Fibroblast of skin of back (primary cell): ENCODE measurements around the gene PRSS1.

Source experiments
- DNase-seq: peaks from one replicate; pipeline ENCODE4 v3.0.0-alpha.2; 2013

The PRSS1 gene

DNA sequence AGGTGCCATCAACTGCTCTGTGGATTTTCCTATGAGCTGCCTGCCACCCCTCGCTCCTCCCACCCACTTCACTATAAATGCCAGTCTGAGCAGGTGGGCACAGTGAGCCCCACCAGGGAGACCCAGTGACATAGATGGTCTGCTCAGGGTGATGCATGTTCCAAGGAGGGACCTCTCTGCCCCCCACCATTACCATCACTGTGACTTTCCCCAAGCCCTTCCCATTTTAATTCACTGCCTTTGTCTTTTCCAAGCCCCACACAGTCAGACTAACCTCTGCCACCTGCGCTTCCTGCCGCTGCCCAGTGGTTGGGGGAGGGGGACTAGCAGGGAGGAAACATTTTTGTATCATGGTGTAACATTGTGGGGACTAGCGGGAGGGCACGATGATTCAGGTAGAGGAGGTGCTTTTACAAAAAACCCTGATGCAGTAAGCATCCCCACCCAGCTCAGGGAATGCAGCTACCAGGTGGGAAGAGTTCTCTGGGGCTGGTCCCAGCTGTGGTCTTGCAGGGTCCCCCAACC, 46.1 kb downstream of the PRSS1 start:
- no peak for DNase-seq

DNA sequence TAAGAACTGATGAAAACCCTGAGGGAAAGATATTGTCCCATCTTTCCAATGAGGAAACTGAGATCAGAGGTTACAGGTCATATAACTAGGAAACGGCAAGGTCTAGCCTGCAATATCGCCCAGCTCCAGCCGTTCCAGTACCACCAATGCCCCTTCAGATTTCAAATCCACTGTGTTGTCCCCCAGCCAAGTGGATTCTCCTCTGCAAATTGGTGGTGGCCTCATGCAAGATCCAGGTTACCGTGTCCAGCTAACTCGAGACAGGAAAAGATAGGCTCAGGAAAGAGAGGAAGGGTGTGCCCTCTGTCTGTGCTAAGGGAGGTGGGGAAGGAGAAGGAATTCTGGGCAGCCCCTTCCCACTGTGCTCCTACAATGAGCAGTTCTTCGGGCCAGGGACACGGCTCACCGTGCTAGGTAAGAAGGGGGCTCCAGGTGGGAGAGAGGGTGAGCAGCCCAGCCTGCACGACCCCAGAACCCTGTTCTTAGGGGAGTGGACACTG, 46.8 kb downstream of the PRSS1 start:
- DNase-seq: no peak

DNA sequence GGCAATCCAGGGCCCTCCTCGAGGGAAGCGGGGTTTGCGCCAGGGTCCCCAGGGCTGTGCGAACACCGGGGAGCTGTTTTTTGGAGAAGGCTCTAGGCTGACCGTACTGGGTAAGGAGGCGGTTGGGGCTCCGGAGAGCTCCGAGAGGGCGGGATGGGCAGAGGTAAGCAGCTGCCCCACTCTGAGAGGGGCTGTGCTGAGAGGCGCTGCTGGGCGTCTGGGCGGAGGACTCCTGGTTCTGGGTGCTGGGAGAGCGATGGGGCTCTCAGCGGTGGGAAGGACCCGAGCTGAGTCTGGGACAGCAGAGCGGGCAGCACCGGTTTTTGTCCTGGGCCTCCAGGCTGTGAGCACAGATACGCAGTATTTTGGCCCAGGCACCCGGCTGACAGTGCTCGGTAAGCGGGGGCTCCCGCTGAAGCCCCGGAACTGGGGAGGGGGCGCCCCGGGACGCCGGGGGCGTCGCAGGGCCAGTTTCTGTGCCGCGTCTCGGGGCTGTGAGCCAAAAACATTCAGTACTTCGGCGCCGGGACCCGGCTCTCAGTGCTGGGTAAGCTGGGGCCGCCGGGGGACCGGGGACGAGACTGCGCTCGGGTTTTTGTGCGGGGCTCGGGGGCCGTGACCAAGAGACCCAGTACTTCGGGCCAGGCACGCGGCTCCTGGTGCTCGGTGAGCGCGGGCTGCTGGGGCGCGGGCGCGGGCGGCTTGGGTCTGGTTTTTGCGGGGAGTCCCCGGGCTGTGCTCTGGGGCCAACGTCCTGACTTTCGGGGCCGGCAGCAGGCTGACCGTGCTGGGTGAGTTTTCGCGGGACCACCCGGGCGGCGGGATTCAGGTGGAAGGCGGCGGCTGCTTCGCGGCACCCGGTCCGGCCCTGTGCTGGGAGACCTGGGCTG, 47.5 kb downstream of the PRSS1 start:
- DNase-seq: no peak

DNA sequence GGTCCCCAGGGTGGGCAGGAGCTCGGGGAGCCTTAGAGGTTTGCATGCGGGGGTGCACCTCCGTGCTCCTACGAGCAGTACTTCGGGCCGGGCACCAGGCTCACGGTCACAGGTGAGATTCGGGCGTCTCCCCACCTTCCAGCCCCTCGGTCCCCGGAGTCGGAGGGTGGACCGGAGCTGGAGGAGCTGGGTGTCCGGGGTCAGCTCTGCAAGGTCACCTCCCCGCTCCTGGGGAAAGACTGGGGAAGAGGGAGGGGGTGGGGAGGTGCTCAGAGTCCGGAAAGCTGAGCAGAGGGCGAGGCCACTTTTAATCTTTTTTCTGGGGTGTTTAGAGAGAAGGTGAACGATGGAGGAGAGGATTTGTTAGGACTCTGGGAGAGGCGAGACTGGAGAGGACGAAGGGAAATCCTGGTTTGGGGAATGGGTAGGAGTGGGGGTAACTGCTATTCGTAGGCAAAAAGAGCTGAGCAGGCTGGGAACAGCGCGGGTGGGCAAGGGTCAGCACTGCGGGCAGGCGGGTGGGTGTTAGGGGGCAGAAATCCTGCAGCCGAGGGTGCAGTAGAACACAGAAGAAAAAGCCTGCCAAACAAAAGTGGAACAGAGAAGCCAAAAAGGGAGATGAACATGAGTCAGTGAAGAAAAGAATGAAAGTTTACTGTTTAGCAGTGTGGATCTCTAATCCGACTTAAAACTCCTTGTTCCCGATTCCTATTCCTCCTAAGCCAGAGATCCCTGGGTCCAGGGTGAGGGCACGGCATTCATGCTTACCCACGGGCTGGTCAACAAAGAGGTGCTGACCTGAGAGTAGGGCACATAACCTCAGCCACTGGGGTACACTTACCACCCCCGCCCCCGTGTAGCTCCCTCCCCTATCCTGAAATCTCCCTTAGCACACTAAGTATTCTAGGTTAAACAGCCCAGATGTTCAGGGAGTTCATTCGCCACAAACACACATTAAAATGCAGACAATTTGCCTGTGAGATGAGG, 48.4 kb downstream of the PRSS1 start:
- DNase-seq: no peak

DNA sequence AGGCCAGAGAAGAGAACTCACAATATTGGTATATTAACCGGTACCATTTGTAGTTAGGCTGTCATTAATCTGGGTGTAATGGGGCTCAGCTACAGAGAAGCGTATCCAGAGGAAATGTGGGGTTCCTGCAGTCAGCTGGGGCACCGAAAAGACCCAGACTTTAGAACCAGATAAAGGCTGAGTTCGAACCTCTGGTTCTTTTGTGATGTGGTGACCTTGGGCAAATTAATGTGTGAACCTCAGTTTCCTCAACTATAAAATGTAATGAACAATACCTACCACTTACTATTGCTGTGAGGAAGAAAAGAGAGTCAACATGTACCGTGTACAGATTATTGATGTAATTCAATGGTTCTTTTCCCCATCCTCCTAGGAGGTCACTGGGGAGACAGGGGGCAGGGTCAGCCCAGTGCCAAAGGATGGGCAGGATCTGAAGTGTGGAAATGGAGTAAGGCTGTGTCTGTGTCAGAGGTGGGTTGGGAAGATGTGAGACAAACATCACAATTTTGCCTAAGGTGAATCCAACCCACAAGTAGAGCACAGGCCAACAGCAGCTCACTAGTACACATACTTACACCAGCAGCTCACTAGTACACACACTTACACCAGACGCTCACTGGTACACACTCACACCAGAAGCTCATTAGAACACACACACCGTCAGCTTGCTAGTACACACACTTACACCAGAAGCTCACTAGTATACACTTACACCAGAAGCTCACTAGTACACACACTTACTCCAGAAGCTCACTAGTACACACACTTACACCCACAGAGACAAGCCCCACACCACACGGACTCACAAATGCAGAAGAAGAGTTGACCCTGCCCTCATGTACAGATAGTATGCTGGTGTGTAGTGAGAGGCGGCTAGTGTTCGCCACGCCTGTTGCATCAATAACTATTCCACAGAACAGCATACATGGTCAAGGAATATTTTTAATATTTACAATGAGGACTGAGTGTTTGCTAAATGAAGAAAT, 49.5 kb downstream of the PRSS1 start:
- no peak for DNase-seq

DNA sequence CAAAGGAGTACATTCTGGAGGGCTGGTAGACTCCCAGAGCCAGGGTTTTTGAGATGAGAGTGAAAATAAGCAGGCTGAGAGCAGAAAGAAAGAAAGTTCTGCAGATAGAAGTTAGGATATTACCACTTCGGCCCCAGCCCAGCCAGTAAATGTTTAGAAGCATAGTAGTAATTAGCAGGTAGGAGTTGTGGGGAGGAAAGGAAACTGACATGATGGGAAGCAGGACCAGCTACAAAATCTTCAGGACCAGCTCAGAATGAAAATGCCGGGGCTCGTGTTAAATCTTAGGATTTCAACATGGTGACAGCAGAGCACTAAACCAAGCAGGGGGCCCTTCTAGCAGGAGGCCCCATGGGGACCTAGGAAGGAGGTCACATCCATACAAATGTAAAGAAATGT, 50.2 kb downstream of the PRSS1 start:
- DNase-seq: no peak

DNA sequence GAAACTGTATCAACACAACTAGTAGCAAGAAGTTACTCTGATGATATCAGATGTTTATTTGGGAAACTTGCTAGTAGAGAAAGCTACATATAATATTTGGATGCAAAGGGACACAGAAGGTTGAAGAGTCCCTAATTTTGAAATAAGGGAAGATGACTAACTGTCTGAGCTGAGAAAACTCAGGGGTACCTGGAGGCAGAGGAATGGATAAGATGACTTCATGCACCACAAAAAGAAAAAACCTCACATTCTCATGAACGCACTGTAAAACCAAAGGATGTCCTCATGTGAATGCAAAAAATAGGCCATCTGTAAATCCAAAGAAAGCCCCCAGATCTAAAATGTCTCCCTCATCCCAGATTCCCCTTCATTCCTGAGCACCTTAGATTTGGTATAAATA, 50.8 kb downstream of the PRSS1 start:
- no peak for DNase-seq

DNA sequence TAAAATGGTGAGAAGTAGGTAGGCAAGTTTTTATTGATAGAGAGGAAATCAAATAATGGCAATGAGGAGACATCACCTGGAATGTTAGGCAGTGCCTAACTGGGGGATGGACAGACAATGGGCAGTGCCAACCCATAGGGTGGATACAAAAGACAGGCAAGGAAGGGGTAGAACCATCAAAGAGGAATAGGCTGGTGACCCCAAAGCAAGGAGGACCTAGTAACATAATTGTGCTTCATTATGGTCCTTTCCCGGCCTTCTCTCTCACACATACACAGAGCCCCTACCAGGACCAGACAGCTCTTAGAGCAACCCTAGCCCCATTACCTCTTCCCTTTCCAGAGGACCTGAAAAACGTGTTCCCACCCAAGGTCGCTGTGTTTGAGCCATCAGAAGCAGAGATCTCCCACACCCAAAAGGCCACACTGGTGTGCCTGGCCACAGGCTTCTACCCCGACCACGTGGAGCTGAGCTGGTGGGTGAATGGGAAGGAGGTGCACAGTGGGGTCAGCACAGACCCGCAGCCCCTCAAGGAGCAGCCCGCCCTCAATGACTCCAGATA, 51.5 kb downstream of the PRSS1 start:
- DNase-seq: no peak

DNA sequence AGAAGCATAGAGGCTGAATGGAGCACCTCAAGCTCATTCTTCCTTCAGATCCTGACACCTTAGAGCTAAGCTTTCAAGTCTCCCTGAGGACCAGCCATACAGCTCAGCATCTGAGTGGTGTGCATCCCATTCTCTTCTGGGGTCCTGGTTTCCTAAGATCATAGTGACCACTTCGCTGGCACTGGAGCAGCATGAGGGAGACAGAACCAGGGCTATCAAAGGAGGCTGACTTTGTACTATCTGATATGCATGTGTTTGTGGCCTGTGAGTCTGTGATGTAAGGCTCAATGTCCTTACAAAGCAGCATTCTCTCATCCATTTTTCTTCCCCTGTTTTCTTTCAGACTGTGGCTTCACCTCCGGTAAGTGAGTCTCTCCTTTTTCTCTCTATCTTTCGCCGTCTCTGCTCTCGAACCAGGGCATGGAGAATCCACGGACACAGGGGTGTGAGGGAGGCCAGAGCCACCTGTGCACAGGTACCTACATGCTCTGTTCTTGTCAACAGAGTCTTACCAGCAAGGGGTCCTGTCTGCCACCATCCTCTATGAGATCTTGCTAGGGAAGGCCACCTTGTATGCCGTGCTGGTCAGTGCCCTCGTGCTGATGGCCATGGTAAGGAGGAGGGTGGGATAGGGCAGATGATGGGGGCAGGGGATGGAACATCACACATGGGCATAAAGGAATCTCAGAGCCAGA, 52.5 kb downstream of the PRSS1 start:
- no peak for DNase-seq

DNA sequence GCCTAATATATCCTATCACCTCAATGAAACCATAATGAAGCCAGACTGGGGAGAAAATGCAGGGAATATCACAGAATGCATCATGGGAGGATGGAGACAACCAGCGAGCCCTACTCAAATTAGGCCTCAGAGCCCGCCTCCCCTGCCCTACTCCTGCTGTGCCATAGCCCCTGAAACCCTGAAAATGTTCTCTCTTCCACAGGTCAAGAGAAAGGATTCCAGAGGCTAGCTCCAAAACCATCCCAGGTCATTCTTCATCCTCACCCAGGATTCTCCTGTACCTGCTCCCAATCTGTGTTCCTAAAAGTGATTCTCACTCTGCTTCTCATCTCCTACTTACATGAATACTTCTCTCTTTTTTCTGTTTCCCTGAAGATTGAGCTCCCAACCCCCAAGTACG, 53.0 kb downstream of the PRSS1 start:
- DNase-seq: no peak
